Stimulated activated naive CD8-positive, alpha-beta T cell treated with anti-CD3 and anti-CD28 coated beads, Interleukin-15, Interleukin-2, amounts not matched to agents 100 ng/mL and 50 ng/mL, for 24 hours (primary cell): ENCODE data around the gene SLC22A14.

Experiments
- H3K27ac Mint-ChIP-seq: one replicate; pipeline ENCODE4 v1.8.0; 2021; ENCODE audit warnings: mild to moderate bottlenecking, mixed read lengths
- H3K27me3 Mint-ChIP-seq: one replicate; pipeline ENCODE4 v1.8.0; 2021; ENCODE audit warnings: mixed read lengths
- H3K36me3 Mint-ChIP-seq: one replicate; pipeline ENCODE4 v1.8.0; 2021; ENCODE audit warnings: low read depth, mixed read lengths
- H3K4me1 Mint-ChIP-seq: one replicate; pipeline ENCODE4 v1.8.0; 2021; ENCODE audit warnings: low read depth, mixed read lengths
- H3K4me3 Mint-ChIP-seq: one replicate; pipeline ENCODE4 v1.8.0; 2021; ENCODE audit warnings: mild to moderate bottlenecking, mixed read lengths
- H3K9me3 Mint-ChIP-seq: one replicate; pipeline ENCODE4 v1.8.0; 2021; ENCODE audit warnings: mixed read lengths

Gene SLC22A14

GRCh38 chr3:38361496-38361895 lies 79.4 kb downstream of the SLC22A14 start:
- peaks cover 18% of the 10 kb centered on the region for H3K36me3 Mint-ChIP-seq
- H3K4me1 Mint-ChIP-seq: peaks cover 6% of the 10 kb centered on the region
- H3K9me3 Mint-ChIP-seq: no peaks in the 10 kb centered on the region
- H3K27ac Mint-ChIP-seq: no peak overlapping the region
- H3K27me3 Mint-ChIP-seq: no peaks in the 10 kb centered on the region
- H3K4me3 Mint-ChIP-seq: no peak overlapping the region

GRCh38 chr3:38362825-38363224 lies 80.7 kb downstream of the SLC22A14 start:
- peaks cover 6% of the 10 kb centered on the region for H3K4me1 Mint-ChIP-seq
- no peak overlapping the region for H3K27ac Mint-ChIP-seq
- H3K4me3 Mint-ChIP-seq: no peak overlapping the region
- H3K36me3 Mint-ChIP-seq: peaks cover 22% of the 10 kb centered on the region
- no peaks in the 10 kb centered on the region for H3K27me3 Mint-ChIP-seq
- H3K9me3 Mint-ChIP-seq: no peaks in the 10 kb centered on the region

GRCh38 chr3:38364721-38365400 lies 82.8 kb downstream of the SLC22A14 start:
- Mint-ChIP-seq H3K27me3 (no peaks in the 10 kb centered on the region), H3K4me1 (peaks cover 6% of the 10 kb centered on the region), H3K27ac (no peak overlapping the region), H3K36me3 (peaks cover 31% of the 10 kb centered on the region), H3K9me3 (no peaks in the 10 kb centered on the region), H3K4me3 (no peak overlapping the region)

- H3K4me1 Mint-ChIP-seq: peaks cover 6% of the 10 kb centered on the region
- no peaks in the 10 kb centered on the region for H3K27me3 Mint-ChIP-seq
- H3K36me3 Mint-ChIP-seq: peaks cover 31% of the 10 kb centered on the region
- H3K9me3 Mint-ChIP-seq: no peaks in the 10 kb centered on the region
- no peak overlapping the region for H3K4me3 Mint-ChIP-seq
- H3K27ac Mint-ChIP-seq: no peak overlapping the region
Observed at GRCh38 chr3:38365469-38366062, 83.5 kb downstream of the SLC22A14 start.

GRCh38 chr3:38366082-38366481 lies 84.0 kb downstream of the SLC22A14 start:
- Mint-ChIP-seq H3K4me1 (peaks cover 6% of the 10 kb centered on the region), H3K9me3 (no peaks in the 10 kb centered on the region)

GRCh38 chr3:38367779-38368178 lies 85.7 kb downstream of the SLC22A14 start:
- Mint-ChIP-seq H3K9me3 (no peaks in the 10 kb centered on the region), H3K4me3 (no peak overlapping the region), H3K27me3 (no peaks in the 10 kb centered on the region), H3K36me3 (peaks cover 32% of the 10 kb centered on the region), H3K4me1 (peaks cover 6% of the 10 kb centered on the region), H3K27ac (no peak overlapping the region)

More at GRCh38 chr3:38366082-38366481, 84.0 kb downstream of the SLC22A14 start:
- Mint-ChIP-seq H3K27ac (no peak overlapping the region), H3K27me3 (no peaks in the 10 kb centered on the region), H3K36me3 (peaks cover 31% of the 10 kb centered on the region), H3K4me3 (no peak overlapping the region)
